ENCODE results near the gene GRAMD4.
"Not testable (repeated sequence)": the region's sequence is repeated elsewhere in the genome, so short reads cannot be mapped to it uniquely, and the experiment has no call there.

The GRAMD4 gene

GRCh38 chr22:46638601-46639431 lies 18.6 kb downstream of the GRAMD4 start:
- DNase-seq (ENCODE audit: low read depth) = no peak

GRCh38 chr22:46639843-46640242 lies 19.7 kb downstream of the GRAMD4 start:
- DNase-seq (ENCODE audit: low read depth) = no peak

GRCh38 chr22:46640293-46641055 lies 20.3 kb downstream of the GRAMD4 start:
- no peak for DNase-seq (ENCODE audit: low read depth)

DNA sequence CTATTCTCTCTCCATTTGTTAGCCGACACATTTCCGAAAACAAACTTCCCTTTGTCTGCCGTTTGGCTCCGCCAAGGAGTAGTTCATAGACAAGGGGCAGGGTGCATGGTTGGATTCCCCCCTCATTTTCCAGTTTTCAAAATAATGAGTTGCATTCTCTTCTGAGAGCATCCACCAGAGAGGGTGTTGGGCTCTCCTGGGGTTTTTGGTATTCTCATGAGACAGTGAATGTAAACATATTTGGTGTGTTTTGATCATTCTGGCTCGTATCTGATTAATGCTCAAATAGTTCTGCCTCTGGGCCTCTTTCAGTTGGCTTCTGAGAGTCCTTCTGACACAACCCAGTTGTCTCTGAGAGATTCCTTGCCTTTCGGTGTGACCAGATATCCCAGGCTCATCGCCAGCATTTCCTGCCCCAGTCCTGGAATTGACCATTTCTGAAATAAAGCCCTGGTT lies 21.7 kb downstream of the GRAMD4 start:
- no peak for DNase-seq (ENCODE audit: low read depth)

GRCh38 chr22:46642840-46643480 lies 22.8 kb downstream of the GRAMD4 start:
- not testable (repeated sequence) for DNase-seq (ENCODE audit: low read depth)

DNA sequence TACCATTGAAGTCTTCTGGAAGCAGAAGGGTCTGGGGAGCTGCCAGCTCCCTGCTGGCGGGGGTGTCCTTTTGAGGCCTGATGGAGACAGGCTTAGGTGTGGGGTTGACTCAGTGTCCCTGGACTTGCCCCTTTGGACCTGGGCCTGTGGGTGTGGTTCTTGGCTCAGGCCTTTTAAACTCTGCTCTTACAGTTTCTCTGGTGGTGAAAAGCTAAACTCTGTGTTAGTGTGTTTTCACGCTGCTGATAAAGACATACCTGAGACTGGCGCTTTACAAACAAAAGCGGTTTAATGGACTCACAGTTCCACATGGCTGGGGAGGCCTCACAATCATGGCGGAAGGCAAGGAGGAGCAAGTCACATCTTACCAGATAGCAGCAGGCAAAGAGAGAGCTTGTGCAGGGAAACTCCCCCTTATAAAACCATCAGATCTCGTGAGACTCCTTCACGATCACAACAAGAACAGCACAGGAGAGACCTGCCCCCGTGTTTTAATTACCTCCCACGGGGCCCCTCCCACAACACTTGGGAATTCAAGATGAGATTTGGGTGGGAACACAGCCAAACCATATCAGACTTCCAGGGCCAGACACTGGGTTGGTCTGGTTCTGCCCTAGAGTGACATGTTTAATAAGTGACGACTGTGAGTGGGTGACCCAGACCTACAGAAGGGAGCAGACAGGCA lies 26.5 kb downstream of the GRAMD4 start:
- DNase-seq (ENCODE audit: low read depth) = no peak

GRCh38 chr22:46648225-46648820 lies 28.1 kb downstream of the GRAMD4 start:
- DNase-seq (ENCODE audit: low read depth) = not testable (repeated sequence)

GRCh38 chr22:46649141-46650077 lies 29.2 kb downstream of the GRAMD4 start:
- DNase-seq (ENCODE audit: low read depth) = no peak

GRCh38 chr22:46650078-46650810 lies 30.1 kb downstream of the GRAMD4 start:
- DNase-seq (ENCODE audit: low read depth) = no peak

DNA sequence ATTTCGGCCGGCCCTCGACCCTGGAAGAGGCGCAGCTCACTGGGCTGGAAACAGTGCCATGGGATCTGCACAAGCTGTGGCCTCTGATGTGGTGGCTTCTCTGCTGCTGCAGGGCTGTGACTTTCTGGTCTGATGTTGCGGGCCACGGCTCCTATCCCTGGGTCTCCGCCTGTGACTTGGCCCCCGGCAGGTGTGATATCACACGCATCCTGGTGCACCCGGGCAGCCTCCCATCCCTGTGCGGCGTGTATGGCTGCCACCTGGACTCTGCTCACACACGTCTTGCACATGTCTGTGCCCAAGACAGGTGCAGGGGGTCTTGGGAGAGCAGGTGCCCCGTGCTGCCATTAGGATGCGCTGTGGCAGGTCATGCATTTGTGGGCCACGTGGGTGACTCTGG lies 31.1 kb downstream of the GRAMD4 start:
- DNase-seq (ENCODE audit: low read depth) = no peak

DNA sequence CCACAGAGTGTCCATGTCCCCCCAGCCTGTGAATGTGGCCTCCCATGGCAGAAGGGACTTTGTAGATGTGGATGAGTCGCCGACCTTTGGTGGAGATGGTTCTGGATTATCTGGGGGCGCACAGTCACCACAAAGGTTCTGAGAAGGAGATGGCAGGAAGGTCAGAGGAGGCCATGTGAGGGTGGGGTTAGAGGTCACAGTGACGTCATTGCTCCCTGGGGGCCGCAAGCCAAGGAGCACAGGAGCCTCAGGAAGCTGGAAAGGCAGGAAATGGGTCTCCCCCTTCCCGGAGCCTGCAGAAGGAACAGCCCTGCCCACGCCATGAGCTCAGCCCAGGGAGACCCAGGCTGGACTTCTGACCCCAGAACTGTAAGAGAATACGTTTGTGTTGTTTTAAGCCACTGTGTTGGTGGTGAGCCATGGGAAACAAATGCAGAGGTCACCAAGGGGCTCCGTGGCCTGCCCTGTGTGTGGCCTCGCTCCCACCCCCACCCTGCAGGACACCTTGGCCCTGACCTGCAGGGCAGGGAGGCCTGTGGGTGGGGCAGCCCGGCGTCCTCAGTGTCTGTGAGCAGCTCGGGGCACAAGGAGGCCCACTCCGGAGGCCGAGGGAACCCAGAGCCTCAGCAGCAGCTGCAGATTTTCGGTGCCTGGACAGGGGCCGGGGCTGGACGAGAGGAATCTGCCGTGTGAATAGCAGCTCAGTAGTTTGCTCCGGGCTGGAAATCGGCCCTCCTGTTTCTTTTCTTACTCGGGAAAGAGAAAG lies 32.1 kb downstream of the GRAMD4 start:
- DNase-seq (ENCODE audit: low read depth) = no peak

DNA sequence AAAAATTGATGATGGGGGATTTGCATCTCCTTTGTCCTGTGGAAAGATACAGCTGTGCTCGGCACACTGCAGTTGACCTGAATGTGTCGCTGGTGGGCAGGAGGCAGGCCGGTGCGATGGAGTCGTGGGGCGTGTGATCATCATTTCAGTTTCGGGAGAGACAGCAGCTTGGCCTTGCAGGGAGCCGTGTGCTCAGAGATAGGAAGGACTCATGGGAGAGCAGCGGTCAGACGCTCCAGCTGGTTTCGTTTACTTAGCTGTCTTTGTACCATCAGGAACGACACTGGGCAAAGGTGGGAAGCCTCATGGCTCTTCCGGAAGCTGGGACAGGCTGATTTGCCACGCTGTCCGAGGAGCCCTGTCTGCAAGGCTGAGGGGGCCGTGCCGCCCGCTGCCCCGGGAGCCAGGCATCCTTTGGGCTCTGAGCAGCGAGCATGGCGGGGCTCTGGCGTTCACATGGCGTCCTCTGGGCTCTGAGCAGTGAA lies 32.7 kb downstream of the GRAMD4 start:
- DNase-seq (ENCODE audit: low read depth) = no peak

DNA sequence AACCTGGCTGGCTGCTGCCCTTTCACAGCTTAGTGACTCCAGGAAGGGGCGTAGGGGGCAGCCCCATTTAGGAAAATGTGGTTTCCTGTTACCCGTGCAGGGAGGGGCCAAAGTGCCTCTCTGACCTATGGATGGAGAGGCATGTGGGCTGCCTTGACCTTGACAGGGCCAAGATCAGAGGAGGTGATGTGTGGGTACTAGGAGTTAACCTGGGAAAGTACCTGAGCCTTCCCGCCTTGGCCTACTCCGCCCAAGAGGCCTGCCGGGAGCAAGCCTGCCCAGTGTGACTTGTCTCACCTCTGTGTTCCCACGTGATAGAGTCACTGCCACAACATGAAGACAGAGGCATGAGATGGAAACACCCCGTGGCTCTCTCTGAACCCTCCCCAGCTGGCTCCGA lies 33.4 kb downstream of the GRAMD4 start:
- no peak for DNase-seq (ENCODE audit: low read depth)

DNA sequence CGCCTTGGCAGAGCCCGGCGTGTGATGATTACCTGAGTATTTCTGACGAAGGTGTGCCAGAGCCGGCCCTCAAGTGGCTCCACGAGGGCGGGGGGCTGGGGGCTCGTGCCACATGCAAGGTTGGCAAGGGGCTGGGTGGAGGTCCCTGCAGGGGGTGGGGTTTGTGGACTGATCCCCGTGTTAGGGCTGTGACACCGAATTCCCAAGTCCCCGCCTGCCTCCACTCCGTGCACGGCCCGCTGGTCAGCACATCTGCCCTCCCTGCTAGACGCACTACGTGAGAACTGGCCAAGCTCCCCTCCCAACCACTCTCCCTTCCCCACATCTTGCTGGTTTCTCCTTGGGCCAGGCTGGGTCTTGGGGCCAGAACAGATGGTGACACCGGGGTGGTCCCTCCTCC lies 34.2 kb downstream of the GRAMD4 start:
- no peak for DNase-seq (ENCODE audit: low read depth)

DNA sequence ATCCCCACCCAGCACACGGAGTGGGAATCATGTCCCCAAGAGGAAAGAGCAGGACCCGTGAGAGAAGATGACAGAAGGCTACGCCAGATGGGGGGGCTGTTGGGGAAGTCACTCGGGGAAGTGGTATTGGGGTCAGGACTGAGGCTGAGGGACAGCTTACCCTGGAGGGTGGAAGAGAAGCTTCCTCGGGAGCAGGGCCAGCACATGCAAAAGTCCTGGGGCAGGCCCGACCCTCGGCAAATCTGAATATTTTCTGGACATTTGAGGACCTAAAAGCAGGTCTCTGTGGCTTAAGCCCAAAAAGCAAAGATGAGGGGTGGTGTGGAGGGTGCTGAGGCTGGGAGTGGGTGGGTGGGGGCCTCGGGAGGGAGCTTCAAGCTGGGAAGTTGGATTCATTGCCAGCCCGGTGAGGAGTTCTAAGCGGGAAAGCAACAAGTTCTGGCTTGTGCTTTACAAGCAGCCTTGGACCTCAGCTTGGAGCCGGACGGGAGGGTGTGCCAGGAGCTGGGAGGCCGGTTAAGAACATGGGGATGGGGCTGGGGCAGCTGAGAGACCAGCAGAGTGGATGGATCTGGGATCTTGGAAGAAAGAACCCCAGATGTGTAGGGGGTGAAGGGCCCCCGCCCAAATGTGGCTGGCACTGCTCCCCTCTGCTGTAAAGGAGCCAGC lies 34.9 kb downstream of the GRAMD4 start:
- DNase-seq (ENCODE audit: low read depth) = no peak

DNA sequence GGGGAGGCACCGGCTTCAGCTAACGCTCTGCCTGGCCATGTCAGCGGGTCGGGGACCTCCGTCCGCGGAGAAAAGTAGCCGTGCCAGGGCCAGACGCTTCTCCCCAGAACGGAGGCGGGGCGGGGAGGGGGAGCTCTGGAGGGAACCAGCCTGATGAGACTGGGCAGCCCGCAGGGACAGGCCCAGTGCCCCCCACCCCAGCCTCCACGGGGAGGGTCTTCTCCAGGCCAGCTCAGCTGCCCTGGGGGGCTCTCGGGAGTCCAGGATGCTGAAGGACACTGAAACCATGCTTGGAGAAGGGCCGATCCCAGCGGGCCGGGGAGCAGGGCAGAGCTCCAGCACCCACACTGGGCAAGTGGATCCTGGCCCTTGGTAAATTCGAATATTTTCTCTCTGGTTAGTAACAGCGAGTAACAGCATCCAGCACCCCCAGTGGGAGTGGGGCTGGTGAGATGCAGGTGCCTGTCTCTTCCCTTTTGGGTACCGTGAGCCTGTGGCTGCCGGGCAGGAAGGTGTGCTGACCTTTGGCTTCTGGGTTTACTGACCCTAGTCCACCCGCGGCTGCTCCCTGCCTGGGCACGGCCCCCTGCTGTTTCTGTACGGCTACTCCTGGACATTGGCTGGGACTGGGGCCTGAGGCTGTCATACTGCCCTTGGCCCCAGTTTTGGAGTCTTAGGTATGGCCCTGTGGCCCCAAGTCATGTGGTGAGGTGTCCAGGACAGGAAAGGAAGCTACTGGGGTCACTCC lies 35.8 kb downstream of the GRAMD4 start:
- DNase-seq (ENCODE audit: low read depth) = no peak

DNA sequence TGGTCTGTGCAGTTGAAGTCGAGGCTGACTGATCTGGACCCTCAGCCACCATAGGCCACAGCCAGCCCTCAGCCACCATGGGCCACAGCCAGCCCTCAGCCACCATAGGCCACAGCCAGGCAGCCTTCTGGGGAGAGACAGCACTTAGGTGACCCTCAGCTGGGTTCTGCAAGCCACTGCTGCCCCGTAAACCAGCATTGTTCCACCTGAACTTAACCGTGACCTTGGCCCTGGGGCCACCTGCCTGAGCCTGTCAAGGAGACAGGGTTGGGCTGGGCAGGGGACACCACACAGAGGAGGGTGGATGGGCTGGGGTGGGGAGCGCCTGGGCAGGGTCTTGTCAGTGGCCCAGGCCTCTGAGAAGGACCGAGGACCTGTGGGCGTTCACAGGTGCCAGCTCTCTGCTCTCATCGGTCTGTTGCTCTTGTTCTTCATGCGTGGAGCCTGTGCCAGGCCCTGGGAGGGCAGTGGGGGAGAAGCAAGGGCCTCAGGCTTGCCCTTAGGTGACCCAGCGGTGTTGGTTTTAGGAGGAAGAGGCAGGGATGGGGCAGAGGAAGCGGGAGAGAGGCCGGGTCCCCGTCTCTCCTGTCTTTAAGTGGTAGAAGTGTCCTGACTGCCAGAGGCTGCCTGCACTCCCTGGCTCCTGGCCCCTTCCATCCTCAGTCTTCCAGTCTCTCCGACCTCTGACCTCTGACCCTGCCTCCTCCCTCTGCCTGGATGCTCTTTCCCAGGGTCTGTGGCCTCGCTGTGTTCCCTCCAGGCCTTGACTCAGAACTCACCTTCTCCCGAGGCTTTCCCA lies 36.9 kb downstream of the GRAMD4 start:
- DNase-seq (ENCODE audit: low read depth) = no peak

All from activated gamma-delta T cell treated with anti-CD3 and anti-CD28 coated beads, Interleukin-2, amount 50 U/mL, for 16 hours (primary cell).